Epithelial cell of proximal tubule (primary cell): ENCODE measurements around the gene ETF1. TPM values are rescaled to one million over a fixed set of nuclear protein-coding genes. Genes with fewer than 3 reads are reported as not detected.

Experiments
- DNase-seq: peaks from one replicate; pipeline ENCODE4 v3.0.0-alpha.2; 2011; ENCODE audit warnings: low read depth
- H3K4me3 ChIP-seq: 2 replicates; pipeline ENCODE4 v1.5.1; 2011; ENCODE audit warnings: low read depth, mild to moderate bottlenecking, low read length
- total RNA-seq: library from RNA; depleted of rRNA; stranded (reverse); fragments of >200 nt; gene quantifications from 2 replicates; pipeline ENCODE4 v1.2.3, GENCODE V29; 2015
- TF ChIP-seq, protein P1 (sequence below): conservative IDR thresholded peaks from 2 replicates; pipeline ENCODE4 v1.5.1; 2012; ENCODE audit warnings: low read depth, mild to moderate bottlenecking, low read length

ETF1 gene
- total RNA-seq, 1 donor from 2014 or later: 65.1 TPM

DNA sequence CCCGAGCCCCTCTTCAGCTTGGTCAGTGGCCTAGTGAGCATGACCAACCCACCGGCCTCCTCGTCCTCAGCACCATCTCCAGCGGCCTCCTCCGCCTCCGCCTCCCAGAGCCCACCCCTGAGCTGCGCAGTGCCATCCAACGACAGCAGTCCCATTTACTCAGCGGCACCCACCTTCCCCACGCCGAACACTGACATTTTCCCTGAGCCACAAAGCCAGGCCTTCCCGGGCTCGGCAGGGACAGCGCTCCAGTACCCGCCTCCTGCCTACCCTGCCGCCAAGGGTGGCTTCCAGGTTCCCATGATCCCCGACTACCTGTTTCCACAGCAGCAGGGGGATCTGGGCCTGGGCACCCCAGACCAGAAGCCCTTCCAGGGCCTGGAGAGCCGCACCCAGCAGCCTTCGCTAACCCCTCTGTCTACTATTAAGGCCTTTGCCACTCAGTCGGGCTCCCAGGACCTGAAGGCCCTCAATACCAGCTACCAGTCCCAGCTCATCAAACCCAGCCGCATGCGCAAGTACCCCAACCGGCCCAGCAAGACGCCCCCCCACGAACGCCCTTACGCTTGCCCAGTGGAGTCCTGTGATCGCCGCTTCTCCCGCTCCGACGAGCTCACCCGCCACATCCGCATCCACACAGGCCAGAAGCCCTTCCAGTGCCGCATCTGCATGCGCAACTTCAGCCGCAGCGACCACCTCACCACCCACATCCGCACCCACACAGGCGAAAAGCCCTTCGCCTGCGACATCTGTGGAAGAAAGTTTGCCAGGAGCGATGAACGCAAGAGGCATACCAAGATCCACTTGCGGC lies 75.9 kb downstream of the ETF1 start:
- DNase-seq: no peak
- peak overlapping the region; percentile 87 for H3K4me3 ChIP-seq
- TF ChIP-seq, protein P1, sequence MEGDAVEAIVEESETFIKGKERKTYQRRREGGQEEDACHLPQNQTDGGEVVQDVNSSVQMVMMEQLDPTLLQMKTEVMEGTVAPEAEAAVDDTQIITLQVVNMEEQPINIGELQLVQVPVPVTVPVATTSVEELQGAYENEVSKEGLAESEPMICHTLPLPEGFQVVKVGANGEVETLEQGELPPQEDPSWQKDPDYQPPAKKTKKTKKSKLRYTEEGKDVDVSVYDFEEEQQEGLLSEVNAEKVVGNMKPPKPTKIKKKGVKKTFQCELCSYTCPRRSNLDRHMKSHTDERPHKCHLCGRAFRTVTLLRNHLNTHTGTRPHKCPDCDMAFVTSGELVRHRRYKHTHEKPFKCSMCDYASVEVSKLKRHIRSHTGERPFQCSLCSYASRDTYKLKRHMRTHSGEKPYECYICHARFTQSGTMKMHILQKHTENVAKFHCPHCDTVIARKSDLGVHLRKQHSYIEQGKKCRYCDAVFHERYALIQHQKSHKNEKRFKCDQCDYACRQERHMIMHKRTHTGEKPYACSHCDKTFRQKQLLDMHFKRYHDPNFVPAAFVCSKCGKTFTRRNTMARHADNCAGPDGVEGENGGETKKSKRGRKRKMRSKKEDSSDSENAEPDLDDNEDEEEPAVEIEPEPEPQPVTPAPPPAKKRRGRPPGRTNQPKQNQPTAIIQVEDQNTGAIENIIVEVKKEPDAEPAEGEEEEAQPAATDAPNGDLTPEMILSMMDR: no peak

GRCh38 chr5:138466125-138466899 lies 76.7 kb downstream of the ETF1 start:
- DNase-seq: no peak
- TF ChIP-seq, protein P1: no peak
- peak overlapping the region; percentile 87 for H3K4me3 ChIP-seq

DNA sequence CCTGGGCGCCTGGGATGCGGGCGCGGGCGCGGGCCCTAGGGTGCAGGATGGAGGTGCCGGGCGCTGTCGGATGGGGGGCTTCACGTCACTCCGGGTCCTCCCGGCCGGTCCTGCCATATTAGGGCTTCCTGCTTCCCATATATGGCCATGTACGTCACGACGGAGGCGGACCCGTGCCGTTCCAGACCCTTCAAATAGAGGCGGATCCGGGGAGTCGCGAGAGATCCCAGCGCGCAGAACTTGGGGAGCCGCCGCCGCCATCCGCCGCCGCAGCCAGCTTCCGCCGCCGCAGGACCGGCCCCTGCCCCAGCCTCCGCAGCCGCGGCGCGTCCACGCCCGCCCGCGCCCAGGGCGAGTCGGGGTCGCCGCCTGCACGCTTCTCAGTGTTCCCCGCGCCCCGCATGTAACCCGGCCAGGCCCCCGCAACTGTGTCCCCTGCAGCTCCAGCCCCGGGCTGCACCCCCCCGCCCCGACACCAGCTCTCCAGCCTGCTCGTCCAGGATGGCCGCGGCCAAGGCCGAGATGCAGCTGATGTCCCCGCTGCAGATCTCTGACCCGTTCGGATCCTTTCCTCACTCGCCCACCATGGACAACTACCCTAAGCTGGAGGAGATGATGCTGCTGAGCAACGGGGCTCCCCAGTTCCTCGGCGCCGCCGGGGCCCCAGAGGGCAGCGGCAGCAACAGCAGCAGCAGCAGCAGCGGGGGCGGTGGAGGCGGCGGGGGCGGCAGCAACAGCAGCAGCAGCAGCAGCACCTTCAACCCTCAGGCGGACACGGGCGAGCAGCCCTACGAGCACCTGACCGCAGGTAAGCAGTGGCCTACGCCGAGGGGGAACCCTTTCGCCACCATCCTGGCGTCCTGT lies 77.5 kb downstream of the ETF1 start, which contains the start of gene EGR1:
TSS of gene EGR1 (plus strand) at position 219 of the 864 bp plus-strand sequence. CDS start at position 502, 283 bp downstream.
- DNase-seq: peak; percentile 52
- H3K4me3 ChIP-seq: peak within 1 kb of the TSS; percentile 87
- TF ChIP-seq, protein P1: no peak

GRCh38 chr5:138464388-138465260 lies 78.4 kb downstream of the ETF1 start:
- peak overlapping the region; percentile 87 for H3K4me3 ChIP-seq
- TF ChIP-seq, protein P1: peak; percentile 2
- DNase-seq: peak; percentile 87

- TF ChIP-seq, protein P1: peak; percentile 69
- H3K4me3 ChIP-seq: peak overlapping the region; percentile 87
- DNase-seq: no peak
These were observed 79.0 kb downstream of the ETF1 start for GRCh38 chr5:138464008-138464387.

- TF ChIP-seq, protein P1: peak; percentile 32
- H3K4me3 ChIP-seq: peak overlapping the region; percentile 87
- no peak for DNase-seq
These were observed 79.5 kb downstream of the ETF1 start for GRCh38 chr5:138463419-138464007.
